Right lobe of liver (tissue), 6 donors: ENCODE measurements around the gene CHST11. TPM values are rescaled to one million over a fixed set of nuclear protein-coding genes. Genes with fewer than 3 reads are reported as not detected.

Experiments
- ATAC-seq, 4 donors: fragments of 200-7000 bp; cut with Tn5 transposase; one replicate each; pipeline ENCODE4 v1.9.1; 2020; ENCODE audit warnings: mild to moderate bottlenecking in 4 of 4, moderate library complexity in 4 of 4
- DNase-seq, 3 donors: peaks; one replicate each; pipeline ENCODE4 v3.0.0-alpha.2; 2020
- H3K27ac ChIP-seq, 3 donors: fragments of 200-600 bp; one replicate each; pipeline ENCODE4 v1.8.0; 2022
- H3K27me3 ChIP-seq, 2 donors: fragments of 200-600 bp; one replicate each; pipeline ENCODE4 v1.8.0; 2022
- H3K36me3 ChIP-seq, 4 donors: fragments of 200-600 bp; sonication (generic) in 1 of 4; one replicate each; pipeline versions ENCODE4 v1.5.1 to v1.8.0; 2017 to 2022; ENCODE audit warnings: control low read depth in 1 of 4
- H3K4me1 ChIP-seq, 4 donors: fragments of 200-600 bp; sonication (generic) in 1 of 4; one replicate each; pipeline versions ENCODE4 v1.5.1 to v1.8.0; 2017 to 2022; ENCODE audit warnings: control low read depth in 1 of 4
- H3K4me3 ChIP-seq, 3 donors: fragments of 200-600 bp; one replicate each; pipeline ENCODE4 v1.8.0; 2022
- H3K9me3 ChIP-seq, 4 donors: fragments of 200-600 bp; sonication (generic) in 1 of 4; one replicate each; pipeline versions ENCODE4 v1.5.1 to v1.8.0; 2017 to 2022; ENCODE audit warnings: control low read depth in 1 of 4
- POLR2A ChIP-seq: fragments of 450-650 bp; IDR thresholded peaks from one replicate; pipeline ENCODE4 v1.6.1; 2017; ENCODE audit warnings: antibody characterized with exemption, mild to moderate bottlenecking
- WGBS: methylation state at CpG from one replicate; pipeline ENCODE4 v1.1.6; 2018; ENCODE audit warnings: low coverage, low lambda C conversion rate; ENCODE audit not compliant: insufficient coverage; ENCODE audit errors: missing lambda C conversion rate; 5-methylcytosine and 5-hydroxymethylcytosine counted together
- intact Hi-C, 2 donors: fragments of 100-400 bp; cut with DNase I; formaldehyde crosslinking; loops; one replicate each; pipeline versions ENCODE4 v1.11.2 to v1.14.1; 2022
- total RNA-seq, 6 experiments: library from RNA; depleted of rRNA in 2 of 6; stranded (reverse); fragments of >200 nt in 2 of 6; fragmentation: NEBNext Ultra II Directional in 3 of 6; extraction: Animal tissue kit (Norgen Biotek cat#: 25700) in 3 of 6; gene quantifications; one replicate each; pipeline versions ENCODE4 v1.1.0 to v1.2.4, GENCODE V29; 2016 to 2023
- TF ChIP-seq, protein P1 (sequence below), 4 donors: fragments of 200-600 bp in 3 of 4; fragments of 450-650 bp in 1 of 4; IDR thresholded peaks; one replicate each; pipeline versions ENCODE4 v1.5.1 to v1.8.0; 2016 to 2022; ENCODE audit warnings: antibody characterized with exemption in 4 of 4, mild to moderate bottlenecking in 2 of 4
- donor health status: DM: no; HTN: yes; CAD: no.
- donor health status: DM: no; HTN: no; CAD: no.
- donor health status: DM: no; HTN: no; CAD: no.
- donor health status: DM: no; HTN: yes; CAD: no.
- donor health status: DM: no; HTN: yes; CAD: no.

Gene CHST11
- total RNA-seq, 6 experiments from 2014 or later: 0.57 to 10.4 (median 3.5) TPM

DNA sequence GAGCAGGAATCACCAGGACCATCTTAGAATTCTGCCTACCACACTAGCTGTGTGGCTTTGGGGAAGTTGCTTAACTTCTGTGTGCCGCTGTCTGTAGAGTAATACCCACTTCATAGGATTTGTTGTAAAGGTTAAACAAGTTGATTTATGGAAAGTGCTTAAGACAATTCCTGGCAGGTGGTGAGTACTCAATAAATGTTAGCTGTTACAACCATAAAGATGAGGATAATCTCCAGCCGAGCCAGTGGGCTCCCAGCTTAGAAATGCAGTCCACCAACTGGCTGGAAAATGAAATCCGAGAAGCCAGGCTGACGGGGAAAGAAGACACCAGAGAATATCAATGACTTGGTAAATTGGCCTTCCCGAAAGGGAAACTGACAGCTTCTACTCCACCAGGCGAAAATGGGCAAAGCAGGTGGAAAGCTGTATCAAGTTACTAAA is 173.5 kb downstream of the CHST11 start:
- Histone ChIP-seq H3K9me3 (no peaks in the 10 kb centered on the region), H3K4me1 (no peaks in the 10 kb centered on the region), H3K27me3 (no peaks in the 10 kb centered on the region), H3K27ac (no peak overlapping the region), H3K36me3 (no peaks in the 10 kb centered on the region), H3K4me3 (no peak overlapping the region)
- WGBS: 49% methylated on average over 5 of the region's 6 CpGs
- intact Hi-C loops: no loop called here
- TF ChIP-seq, protein P1, sequence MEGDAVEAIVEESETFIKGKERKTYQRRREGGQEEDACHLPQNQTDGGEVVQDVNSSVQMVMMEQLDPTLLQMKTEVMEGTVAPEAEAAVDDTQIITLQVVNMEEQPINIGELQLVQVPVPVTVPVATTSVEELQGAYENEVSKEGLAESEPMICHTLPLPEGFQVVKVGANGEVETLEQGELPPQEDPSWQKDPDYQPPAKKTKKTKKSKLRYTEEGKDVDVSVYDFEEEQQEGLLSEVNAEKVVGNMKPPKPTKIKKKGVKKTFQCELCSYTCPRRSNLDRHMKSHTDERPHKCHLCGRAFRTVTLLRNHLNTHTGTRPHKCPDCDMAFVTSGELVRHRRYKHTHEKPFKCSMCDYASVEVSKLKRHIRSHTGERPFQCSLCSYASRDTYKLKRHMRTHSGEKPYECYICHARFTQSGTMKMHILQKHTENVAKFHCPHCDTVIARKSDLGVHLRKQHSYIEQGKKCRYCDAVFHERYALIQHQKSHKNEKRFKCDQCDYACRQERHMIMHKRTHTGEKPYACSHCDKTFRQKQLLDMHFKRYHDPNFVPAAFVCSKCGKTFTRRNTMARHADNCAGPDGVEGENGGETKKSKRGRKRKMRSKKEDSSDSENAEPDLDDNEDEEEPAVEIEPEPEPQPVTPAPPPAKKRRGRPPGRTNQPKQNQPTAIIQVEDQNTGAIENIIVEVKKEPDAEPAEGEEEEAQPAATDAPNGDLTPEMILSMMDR (IDR thresholded peaks at IDR 0.05): no peak
- no peak for TF ChIP-seq POLR2A
- no peak for DNase-seq
- no peak for ATAC-seq

DNA sequence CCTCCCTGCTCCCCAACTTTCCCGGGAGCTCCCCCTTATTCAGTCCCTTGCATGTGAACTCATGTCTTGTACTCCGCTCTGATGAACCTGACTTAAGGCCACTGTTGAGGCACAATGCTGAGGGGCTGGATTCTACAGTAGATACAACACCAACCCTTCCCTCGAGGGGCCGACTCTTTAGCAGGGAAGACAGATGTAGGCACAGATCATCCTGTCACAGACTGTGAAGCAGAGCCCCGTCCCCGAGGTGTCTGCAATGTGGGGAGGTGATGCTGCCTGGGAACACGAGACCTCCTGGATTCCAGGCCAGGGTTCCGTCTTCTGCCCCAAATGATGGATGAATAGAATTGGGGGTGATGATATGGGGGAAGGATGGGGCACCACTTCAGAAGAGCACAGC is 175.1 kb downstream of the CHST11 start:
- Histone ChIP-seq H3K4me1 (no peaks in the 10 kb centered on the region), H3K9me3 (no peaks in the 10 kb centered on the region), H3K36me3 (no peaks in the 10 kb centered on the region), H3K4me3 (no peak overlapping the region), H3K27ac (no peak overlapping the region), H3K27me3 (no peaks in the 10 kb centered on the region)
- DNase-seq (no peak), ATAC-seq (no peak)
- intact Hi-C loops: no loop called here
- WGBS: 77% methylated on average over 8 of the region's 8 CpGs
- TF ChIP-seq, protein P1 (IDR thresholded peaks at IDR 0.05): no peak
- TF ChIP-seq POLR2A: no peak

DNA sequence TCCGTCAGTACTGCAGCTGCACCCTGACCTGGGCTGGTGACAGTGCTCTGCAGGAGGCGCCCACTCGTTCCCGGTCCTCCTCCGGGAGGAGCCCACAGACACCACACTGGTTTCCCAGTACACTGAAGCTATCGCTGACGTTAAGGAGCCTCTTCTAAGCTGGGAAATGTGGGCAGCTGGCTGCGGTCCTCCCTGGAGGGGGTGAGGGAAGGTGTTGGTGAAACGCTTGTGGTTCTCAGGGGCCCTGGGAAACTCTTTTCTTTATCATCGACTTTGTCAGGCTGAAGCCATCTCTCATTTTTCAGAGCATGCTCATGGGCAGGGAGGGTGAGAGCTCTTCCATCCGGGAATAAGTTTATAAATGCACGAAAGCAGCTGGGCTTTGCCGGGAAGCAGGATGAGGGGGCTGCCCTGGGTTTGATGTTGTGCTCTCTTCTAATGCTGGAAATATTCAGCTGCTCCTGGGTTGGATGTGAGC is 176.0 kb downstream of the CHST11 start:
- WGBS: 60% methylated on average over 4 of the region's 13 CpGs
- H3K27me3 ChIP-seq: no peaks in the 10 kb centered on the region
- no peak overlapping the region for H3K4me3 ChIP-seq
- H3K36me3 ChIP-seq: no peaks in the 10 kb centered on the region
- no peak for TF ChIP-seq POLR2A
- TF ChIP-seq, protein P1 (IDR thresholded peaks at IDR 0.05): no peak
- no peak for ATAC-seq
- intact Hi-C loops: no loop called here
- no peak for DNase-seq
- no peaks in the 10 kb centered on the region for H3K9me3 ChIP-seq
- no peaks in the 10 kb centered on the region for H3K4me1 ChIP-seq
- H3K27ac ChIP-seq: no peak overlapping the region

DNA sequence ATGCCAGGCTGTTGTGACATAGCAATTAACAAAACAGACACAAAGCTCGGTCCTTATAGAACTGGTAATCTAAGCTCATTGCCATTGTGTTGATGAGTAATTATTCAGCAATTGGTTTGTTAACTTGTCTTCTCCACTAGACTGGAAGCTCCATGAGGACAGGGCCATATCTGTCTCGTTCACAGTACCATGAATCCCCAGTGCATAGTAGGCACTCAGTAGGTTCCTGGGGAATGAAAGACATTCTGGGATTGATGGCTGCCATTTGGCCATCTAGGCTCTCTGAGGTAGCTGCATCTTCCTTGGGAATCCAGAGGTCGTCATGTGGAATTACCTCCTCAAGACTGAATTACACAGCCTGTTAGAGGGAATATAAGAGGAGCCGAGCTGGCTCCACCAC is 177.3 kb downstream of the CHST11 start:
- Histone ChIP-seq H3K4me1 (no peaks in the 10 kb centered on the region), H3K9me3 (no peaks in the 10 kb centered on the region), H3K4me3 (no peak overlapping the region), H3K27ac (no peak overlapping the region), H3K27me3 (no peaks in the 10 kb centered on the region), H3K36me3 (no peaks in the 10 kb centered on the region)
- ATAC-seq: no peak
- TF ChIP-seq POLR2A: no peak
- TF ChIP-seq, protein P1 (IDR thresholded peaks at IDR 0.05): no peak
- intact Hi-C loops: no loop called here
- WGBS: 68% methylated on average over 2 of the region's 4 CpGs
- no peak for DNase-seq

DNA sequence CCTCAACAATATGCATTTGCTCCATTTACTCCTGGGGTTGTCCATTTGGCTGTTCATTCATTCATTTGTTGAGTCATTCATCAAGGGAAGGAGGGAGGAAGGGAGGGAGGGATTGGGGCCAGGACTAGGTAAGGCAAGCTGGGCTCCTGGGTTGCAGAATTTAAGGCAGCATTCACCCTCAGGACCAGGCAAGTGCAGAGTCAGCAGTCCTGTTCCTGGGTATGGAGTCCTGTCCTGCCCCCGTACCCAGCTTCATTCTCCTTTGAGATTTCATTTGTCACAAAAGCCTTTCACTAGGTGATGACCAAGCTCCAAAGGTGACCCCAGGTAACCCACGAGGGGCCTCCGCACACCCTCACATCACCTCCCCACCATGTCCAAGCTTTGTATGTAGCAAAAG is 178.1 kb downstream of the CHST11 start:
- Histone ChIP-seq H3K27ac (no peak overlapping the region), H3K36me3 (no peaks in the 10 kb centered on the region), H3K4me1 (no peaks in the 10 kb centered on the region), H3K4me3 (no peak overlapping the region), H3K9me3 (no peaks in the 10 kb centered on the region), H3K27me3 (no peaks in the 10 kb centered on the region)
- no peak for DNase-seq
- intact Hi-C loops: no loop called here
- 70% methylated on average over 3 of the region's 3 CpGs for WGBS
- no peak for TF ChIP-seq POLR2A
- TF ChIP-seq, protein P1 (IDR thresholded peaks at IDR 0.05): no peak
- no peak for ATAC-seq
